Kidney glomerular epithelial cell (primary cell): Measurements from ENCODE around the gene RPRD2.
"Not testable (repeated sequence)": the region's sequence is repeated elsewhere in the genome, so short reads cannot be mapped to it uniquely, and the experiment has no call there.

Experiments
- DNase-seq: peaks from one replicate; lab custom pipeline; 2025; lab: John Stamatoyannopoulos, UW

RPRD2 gene

DNA sequence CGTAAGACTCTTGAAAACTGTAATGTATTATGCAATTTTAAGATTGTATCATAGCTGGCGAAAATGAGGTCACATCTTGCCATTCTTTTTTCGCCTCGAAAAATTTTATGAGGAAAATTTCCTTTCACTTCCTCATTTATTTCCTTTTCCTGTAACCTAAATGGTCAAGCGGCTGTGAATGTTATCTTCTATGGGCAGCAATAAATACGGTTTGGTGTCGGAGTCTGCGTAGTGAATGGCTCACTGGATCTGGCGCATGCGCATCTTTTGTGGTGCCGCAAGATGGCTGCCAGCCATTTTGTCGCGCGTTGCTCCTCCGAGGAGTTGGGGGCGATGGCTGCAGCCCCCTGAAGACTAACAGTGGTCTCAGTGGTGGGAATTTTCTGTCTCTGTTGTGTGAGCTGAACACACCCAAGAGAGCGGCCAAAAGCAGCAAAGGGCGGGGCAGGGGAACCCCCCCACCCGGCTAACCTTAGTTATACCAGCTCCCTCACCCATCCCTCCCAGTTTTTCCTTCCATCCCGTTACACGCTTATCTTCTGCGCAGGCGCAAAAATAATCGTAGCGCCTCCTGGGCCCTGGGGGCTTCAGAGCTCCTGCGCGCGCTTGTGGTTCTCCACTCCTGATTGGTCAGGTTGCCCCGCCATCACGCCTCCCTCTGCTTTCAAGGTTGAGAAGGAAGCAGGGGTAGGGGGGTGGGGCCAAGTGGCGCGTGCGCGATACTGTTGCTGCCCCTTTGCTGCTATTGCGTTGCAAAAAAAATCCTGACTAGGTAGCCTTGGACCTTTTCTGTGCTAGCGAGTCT, at the start of gene RPRD2:
TSS of gene RPRD2 (plus strand) at position 722 of the 805 bp plus-strand sequence. CDS start 568 bp downstream, outside the sequence.
- peak; percentile 97 for DNase-seq

DNA sequence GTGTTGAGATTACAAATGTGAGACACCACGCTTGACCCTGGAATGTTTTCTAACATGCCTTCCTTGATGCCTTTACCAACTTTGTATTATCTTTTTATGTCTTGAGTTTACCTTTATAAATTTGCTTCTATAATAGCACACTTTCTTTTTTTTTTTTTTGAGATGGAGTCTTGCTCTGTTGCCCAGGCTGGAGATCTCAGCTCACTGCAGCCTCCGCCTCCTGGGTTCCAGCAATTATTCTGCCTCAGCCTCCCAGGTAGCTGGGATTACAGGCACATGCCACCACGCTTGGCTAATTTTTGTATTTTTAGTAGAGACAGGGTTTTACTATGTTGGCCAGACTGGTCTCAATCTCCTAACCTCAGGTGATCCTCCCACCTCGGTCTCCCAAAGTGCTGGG, 49.3 kb upstream of the RPRD2 start:
- DNase-seq, result not testable (repeated sequence)

DNA sequence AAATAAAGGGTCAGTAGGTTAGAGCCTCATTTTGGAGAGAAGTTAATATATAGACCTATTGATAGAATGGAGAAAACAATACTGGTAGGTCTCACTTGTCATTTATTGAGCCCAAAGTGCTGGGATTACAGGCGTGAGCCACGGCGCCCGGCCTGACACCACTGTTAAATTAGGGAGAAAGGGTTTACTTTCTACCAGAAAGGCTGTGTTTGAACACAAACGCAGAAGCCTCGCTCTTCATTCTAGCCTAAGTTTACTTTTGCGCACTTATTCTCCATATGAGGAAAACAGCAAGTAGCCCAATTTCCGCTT, 43.3 kb upstream of the RPRD2 start:
- DNase-seq, result no peak

- no peak for DNase-seq
Measured at GRCh38 chr1:150321826-150322166, 42.2 kb upstream of the RPRD2 start.

- DNase-seq, result no peak
Measured at GRCh38 chr1:150322310-150322709, 41.6 kb upstream of the RPRD2 start.

DNA sequence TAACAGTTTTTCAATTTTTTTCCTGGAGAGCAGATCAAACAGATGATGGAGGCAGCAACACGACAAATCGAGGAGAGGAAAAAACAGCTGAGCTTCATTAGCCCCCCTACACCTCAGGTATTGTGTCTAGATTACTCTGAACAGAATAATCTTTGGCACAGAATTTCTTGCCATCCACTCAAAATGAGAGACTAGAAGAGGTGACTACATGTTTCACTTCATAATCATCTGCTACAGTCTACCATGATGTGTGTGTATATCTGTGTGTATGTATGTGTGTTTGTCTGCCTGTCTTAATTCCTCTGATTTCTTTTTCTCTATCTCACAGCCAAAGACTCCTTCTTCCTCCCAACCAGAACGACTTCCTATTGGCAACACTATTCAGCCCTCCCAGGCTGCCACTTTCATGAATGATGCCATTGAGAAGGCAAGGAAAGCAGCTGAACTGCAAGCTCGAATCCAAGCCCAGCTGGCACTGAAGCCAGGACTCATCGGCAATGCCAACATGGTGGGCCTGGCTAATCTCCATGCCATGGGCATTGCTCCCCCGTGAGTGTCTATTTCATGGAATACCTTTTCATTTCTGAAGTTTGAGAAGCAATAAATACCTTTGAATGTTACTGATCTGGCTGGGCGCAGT, 31.2 kb upstream of the RPRD2 start:
- DNase-seq, result no peak

DNA sequence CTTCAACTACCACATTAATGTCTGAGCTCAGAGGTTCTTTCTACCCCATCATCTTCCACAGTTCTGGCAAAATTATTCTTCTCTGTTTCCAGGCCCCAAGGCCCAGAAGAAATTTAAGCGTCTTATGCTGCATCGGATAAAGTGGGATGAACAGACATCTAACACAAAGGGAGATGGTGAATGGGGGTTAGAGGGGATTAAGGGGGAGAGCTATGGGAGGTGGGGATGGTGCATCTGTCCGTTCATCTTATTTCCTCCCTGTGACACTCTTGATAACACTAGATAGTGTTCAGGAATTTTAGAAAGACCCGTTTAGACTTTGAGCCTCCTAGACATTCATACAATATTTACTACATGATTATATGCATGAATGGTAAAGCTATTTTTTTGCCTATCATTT, 17.6 kb upstream of the RPRD2 start:
- DNase-seq, result no peak

DNA sequence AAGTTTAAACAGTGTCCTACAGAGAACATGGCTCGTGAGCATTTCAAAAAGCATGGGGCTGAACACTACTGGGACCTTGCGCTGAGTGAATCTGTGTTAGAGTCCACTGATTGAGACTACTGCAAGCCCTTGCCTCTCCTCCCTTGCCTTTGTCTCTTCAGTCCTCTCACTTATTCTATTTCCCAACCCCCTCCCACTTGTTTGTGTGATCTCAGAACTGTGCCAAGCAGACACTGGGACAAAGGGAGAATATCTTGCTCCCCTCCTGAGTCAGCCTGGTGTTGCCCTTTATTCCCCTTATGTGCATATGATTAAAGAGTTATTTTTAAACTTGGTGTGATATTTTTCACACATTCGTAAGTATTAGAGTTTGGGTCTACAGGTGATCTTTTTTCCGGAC, 11.1 kb upstream of the RPRD2 start:
- DNase-seq, result no peak

DNA sequence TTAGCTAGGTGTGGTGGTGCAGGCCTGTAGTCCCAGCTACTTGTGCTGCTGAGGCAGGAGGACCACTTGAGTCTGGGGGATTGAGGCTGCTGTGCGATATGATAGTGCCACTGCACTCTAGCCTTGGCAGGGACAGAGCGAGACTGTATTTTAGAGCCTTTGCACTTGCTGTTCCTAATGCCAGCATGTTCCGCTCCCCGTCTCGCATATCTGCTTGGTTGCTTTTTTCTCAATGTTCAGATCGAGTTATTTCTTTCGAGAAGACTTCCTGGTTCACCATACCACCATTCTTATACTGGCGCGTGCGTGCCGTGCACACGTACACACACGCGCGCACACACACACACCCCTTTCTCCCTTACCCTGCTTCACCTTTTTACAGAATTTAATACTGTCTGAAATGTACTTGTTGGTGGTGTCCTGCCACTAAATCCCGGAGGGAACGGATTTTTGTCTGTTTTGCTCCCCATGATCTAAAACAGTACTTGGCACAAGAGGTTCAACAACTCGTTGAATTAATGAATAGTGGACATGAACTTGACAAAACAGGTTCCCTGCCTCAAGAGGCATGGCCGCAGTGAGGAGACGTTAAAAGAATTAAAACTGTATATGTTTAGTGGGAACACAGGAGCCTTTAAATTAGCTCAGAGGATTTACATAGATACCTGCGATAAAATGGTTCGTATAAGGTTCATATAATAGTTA, 1.1 kb upstream of the RPRD2 start:
- DNase-seq, result no peak

DNA sequence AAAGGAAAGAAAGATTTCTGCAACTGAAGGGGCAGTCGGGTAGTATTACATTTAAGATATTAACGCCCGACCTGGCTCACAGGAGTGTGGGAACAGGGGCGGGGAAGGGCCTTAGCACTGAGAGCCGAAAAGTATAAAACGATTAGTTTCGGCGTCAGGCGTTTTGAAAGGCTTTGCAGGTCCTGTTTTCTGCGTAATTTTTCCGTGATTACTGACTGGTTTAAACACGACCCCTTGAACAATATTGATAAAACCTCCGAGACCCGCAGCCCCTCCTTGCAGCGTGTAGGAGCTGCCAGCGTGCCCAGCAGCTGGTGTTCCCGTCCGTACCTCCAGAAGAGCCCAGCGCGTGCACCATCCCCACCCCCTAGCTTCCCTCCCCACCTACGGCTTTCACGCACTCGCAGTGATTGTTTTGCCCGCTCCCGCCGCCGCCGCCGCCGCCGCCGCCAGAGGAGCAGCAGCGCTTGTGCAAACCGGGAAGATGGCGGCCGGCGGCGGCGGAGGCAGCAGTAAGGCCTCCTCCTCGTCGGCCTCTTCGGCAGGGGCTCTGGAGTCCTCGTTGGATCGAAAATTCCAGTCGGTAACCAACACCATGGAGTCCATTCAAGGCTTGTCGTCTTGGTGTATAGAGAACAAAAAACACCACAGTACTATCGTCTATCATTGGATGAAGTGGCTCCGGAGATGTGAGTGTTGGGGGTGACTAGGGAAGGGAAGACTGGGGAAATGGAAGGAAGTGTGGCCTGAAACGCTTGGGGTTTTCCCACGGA, 470 bp downstream of the RPRD2 start:
- DNase-seq, result peak; percentile 51

- DNase-seq, result no peak
Measured at GRCh38 chr1:150365941-150366340, 2.0 kb downstream of the RPRD2 start.

GRCh38 chr1:150366416-150367296, 2.7 kb downstream of the RPRD2 start:
- peak; percentile 39 for DNase-seq

DNA sequence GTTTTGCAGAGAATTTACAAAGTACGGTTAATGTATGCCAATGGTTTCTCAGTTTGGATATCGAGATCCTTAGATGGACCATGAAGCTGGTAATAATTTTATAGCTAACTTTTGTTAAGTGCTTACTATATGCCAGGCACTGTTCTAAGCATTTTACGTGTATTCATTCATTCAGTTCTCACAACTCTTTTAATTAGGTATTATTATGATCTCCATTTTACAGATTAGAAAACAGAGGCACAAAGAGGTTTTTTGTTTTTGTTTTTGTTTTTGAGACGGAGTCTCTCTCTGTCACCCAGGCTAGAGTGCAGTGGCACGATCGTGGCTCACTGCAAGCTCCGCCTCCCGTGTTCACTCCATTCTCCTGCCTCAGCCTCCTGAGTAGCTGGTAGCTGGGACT, 7.2 kb downstream of the RPRD2 start:
- DNase-seq, result no peak

DNA sequence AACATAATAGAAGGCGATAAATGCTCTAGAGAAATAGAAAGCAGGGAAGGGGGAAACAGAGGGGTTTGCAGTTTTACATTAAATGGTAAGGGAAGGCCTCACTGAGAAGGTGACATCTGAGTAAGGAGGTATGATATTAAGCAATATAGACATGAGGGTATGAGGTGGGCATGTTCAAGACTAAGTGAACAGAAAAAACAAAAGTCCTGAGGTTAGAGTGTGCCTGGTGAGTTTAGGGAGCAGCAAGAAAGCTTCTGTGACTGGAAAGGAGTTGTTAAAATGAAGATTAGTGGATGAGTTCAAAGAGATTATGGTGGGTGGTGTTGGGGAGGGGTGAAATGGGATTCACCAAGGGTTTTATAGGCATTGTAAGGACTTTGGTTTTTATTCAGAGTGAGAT, 8.6 kb downstream of the RPRD2 start:
- no peak for DNase-seq

DNA sequence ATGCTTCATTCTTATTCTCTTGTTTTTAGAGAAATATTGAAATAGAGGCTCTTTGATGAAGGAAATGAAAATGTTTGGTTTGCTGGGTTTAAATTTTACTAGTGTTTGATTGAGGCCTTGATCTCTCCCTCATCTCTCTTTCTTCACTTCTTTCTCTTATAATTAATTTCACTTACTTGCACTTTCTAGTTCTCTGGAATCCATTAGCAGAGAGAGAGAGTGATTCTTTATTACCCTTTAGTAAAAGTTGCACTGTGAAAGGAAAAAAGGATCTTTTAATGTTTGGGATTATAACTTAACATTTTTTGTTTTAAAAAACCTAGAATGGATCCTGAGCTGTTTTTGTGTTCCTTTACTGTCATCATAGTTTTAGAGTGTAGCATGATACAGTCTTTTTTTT, 12.2 kb downstream of the RPRD2 start:
- DNase-seq, result no peak

DNA sequence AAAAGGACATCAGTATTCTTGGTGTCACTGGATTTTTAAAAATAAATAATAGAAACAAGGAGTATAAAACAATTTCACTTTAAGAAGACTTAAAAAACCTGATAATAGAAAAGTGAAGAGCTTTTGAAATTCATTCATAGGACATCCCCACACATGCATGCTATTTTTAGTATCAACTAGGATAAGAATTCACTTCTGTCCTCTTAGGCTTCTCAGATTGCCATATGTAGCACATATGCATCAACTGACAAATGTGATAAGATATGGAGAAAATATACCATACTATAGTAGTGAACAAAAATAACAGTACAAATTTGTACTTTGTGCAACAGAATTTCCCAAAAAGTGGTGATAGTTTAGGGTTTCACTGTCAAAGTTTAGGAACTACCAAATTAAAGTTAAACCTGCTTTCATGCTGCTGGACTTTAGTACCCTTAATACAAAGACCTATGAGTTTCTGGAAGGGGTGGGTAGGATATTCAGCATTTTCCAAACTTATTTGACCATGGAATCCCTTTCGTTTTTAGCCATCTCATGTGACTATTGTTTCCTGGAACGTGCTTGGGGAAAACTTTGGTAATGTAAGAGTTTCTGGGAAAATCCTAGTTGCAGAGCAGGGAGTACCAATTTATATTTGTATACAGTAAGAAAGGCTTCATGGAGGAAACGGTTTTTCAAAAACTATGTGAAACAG, 19.8 kb downstream of the RPRD2 start:
- DNase-seq, result no peak

GRCh38 chr1:150385537-150386445, 21.8 kb downstream of the RPRD2 start:
- DNase-seq, result no peak

DNA sequence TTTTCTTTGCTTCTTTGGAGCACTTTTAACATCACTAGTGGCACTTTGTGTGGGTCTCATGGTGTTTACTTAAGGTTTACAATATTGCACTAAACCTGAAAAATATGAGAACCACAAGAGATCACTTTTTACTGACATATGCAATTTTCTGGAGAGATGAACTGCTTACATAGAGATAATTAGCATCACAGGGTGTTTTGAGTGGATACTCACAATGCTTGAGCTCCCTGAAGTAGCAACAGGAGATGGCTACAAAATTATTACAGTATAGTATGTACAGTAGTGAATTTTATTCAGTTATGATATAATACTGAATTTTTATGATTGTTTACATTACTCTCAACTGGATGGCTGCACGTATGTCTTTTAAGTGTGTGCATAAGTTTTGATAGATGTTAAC, 22.6 kb downstream of the RPRD2 start:
- DNase-seq, result no peak

DNA sequence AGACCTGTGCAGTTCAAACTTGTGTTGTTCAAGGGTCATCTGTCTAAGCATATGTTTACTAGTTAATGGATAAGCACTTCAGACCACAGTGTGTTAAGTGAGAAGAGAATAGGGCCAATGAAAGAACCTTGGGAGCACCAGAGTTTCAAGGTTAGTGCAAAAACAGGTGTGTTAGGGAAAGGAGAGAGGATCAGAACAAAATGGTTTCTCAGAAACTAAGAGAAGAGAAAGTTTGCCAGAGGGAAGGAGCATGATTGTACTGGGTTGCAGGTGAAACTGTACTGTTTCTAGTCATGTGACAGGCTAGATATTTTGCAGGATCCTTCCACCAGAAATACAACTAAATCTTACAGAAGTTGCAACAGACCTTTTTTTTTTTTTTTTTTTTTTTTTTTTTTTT, 23.3 kb downstream of the RPRD2 start:
- no peak for DNase-seq

GRCh38 chr1:150388241-150388640, 24.3 kb downstream of the RPRD2 start:
- no peak for DNase-seq
